GM21737 (cell line): ENCODE data around the gene MUC13.
"Not testable (repeated sequence)": the region's sequence is repeated elsewhere in the genome, so short reads cannot be mapped to it uniquely, and the experiment has no call there.

Experiments
- ATAC-seq: cut with Tn5 transposase; IDR thresholded peaks from one replicate; pipeline ENCODE4 v1.9.1; 2021; ENCODE audit warnings: mild to moderate bottlenecking, moderate library complexity; ENCODE audit not compliant: unreplicated experiment

The MUC13 gene

GRCh38 chr3:124934577-124934976 lies at the start of gene MUC13:
Gene MUC13, minus strand, starts transcription at chr3:124934751. Its CDS starts 39 bp downstream, at chr3:124934712.
- ATAC-seq = no peak

DNA sequence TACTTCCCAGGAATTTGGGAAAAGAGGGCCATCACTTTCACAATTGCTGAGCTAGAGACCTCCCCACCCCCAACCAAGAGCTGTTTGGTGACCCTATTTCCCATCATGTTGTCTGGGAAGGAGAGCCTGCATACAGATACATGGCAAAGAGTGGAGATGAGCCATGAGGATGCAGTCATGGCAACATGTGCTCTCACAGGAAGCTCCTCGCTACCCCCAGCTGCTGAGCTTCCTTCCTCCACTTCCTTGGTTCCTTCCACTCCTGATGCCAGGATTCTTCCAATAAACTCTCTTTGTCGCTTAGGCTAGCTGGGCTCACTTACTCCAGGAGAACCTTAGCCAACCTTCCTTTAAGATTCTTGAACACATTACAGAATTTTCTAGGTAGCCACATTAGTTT lies 48.3 kb upstream of the MUC13 start:
- no peak for ATAC-seq

- no peak for ATAC-seq
Observed at GRCh38 chr3:124981472-124981871, 46.9 kb upstream of the MUC13 start.

DNA sequence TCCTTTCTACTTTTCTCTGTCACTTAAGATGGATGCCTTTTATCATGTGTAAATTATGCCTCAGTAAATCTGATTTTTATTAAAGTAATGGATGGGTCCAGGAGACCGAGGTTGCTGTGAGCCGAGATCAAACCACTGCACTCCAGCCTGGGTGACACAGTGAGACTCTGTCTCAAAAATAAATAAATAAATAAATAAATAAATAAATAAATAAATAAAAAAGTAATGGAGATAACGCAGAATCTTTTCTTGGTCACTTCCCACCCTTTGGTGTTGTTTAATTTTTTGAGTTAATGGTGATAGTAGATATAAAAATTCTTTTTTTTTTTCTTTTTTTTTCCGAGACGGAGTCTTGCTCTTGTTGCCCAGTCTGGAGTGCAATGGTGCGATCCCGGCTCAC lies 44.1 kb upstream of the MUC13 start:
- no peak for ATAC-seq

GRCh38 chr3:124976383-124976782 lies 41.8 kb upstream of the MUC13 start:
- no peak for ATAC-seq

DNA sequence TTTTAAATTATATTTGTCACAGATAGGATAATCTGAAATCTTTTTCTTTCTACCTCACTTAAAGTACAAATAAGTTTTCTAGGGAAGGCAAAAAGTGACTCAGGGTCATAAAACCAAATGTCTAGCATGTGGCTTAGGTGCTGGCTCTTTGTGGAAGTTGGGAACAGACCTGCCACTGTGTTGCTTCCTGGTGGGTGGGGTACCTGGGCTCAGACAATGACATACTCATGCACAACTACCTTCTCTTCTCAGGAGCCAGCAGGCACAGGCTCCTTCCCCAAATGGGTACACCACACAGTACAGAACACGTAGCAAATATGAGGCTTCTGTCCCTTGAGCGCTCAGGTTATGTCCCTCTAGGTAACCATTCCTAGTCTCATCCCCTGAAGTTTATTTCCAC lies 40.1 kb upstream of the MUC13 start:
- ATAC-seq = no peak

GRCh38 chr3:124973290-124973689 lies 38.7 kb upstream of the MUC13 start:
- ATAC-seq = no peak

GRCh38 chr3:124972457-124972856 lies 37.9 kb upstream of the MUC13 start:
- no peak for ATAC-seq

GRCh38 chr3:124969963-124970722 lies 35.6 kb upstream of the MUC13 start:
- no peak for ATAC-seq

DNA sequence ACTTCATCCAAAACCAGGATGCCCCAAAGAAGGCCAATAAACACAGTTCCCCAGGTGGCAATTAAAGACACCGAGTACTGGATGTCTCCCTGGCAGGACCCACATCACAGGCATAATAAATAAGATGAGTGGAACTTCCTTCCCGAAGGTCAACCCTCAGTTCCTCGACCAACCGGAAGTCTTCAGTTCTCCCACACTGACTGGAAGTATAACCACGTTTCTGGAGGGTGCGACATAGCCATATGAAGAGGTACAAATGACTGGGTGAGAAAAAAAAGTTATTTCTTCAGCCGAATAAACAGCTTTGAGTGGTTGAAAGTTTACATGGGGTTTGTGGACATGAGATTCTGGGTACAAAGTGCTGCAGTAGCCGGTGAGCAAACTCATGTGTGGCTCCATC lies 34.6 kb upstream of the MUC13 start:
- no peak for ATAC-seq

GRCh38 chr3:124967964-124968363 lies 33.4 kb upstream of the MUC13 start:
- ATAC-seq = no peak

DNA sequence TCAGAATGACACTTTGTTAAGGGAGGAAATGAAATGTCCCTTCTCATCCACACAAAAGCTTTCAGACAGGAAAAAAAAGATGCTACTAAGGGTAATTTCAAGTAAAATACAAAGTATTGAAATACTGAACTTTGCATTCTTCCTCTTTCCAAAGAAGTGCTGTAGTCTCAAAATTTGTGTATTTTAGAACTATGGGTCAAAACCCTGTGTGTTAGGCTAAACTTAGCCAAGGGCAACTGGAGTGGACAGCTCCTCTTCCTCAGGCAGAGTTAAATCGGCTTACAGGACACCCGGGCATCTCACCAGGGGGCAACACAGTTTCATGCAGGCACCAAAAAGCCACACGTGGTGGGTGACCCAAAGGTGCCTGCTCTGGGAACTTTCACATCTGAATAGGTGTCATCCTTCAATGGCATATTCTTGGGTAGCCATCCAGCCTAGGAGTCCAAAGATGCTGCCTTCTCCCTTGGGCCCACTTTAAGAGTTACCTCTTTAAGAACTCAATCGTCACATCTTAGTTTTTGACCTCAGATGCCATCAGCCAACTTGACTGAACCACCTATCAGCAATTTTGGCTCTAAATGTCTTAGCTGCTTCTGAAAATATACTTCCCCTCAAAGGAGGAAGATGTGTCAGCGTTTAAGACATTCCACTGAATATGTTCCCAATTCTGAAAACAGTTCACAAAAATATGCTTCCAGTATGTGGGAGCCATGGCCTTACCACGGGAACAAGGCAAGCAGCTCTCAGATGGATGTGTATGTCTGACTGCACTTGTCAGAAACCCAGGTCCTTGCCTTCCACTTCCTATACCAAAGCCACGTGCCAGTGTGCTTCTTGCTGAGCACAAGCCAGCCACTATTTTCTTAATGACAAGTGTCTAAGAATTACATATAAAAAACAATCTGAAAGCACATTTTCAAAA lies 32.2 kb upstream of the MUC13 start:
- ATAC-seq = no peak

DNA sequence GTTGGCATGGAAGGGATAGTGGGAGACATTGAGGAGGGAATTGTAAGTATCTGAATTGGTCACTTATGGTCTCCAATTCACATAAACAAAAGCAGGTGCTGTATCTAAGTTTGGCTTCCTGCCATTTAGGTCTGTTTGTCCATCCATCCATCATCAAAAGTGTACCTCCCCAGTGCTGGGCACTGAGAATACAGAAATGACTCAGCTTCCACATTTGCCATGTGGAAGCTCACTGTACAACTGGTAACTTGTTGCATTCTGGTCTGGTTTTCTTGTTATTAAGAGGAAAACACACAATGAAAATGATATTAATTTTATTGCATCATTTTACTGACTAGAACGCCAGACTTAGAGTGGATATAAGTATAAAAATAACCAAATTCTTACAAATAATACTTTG lies 30.9 kb upstream of the MUC13 start:
- ATAC-seq = no peak

GRCh38 chr3:124964387-124964786 lies 29.8 kb upstream of the MUC13 start:
- no peak for ATAC-seq

GRCh38 chr3:124963755-124964154 lies 29.2 kb upstream of the MUC13 start:
- no peak for ATAC-seq

DNA sequence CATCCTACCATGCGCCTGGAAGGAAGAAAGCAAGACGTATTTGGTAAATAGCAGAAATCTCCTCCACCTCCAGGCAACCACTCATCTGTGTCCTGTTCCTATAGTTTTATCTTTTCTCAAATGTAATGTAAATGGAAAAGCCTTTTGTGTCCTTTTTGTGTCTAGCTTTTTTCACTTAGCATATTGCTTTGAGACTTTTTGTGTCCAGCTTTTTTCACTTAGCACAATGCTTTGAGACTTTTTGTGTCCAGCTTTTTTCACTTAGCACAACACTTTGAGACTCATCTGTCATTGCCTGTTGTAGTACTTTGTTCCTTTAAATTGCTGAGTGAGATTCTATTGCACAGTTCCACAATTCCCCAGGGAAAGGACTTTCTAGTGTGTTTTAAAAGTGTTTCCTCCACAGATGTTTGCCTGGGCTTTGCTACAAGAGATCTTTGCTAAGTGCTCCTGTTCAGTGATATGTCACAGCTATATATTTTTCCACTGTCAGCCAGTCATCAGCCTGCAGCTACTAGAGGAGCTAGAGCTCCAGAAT lies 27.9 kb upstream of the MUC13 start:
- no peak for ATAC-seq

- ATAC-seq = no peak
Observed at GRCh38 chr3:124960698-124961097, 26.1 kb upstream of the MUC13 start.

- ATAC-seq = no peak
Observed at GRCh38 chr3:124960105-124960504, 25.6 kb upstream of the MUC13 start.

GRCh38 chr3:124957951-124958350 lies 23.4 kb upstream of the MUC13 start:
- ATAC-seq = not testable (repeated sequence)

- no peak for ATAC-seq
Observed at GRCh38 chr3:124952282-124952855, 17.8 kb upstream of the MUC13 start.

DNA sequence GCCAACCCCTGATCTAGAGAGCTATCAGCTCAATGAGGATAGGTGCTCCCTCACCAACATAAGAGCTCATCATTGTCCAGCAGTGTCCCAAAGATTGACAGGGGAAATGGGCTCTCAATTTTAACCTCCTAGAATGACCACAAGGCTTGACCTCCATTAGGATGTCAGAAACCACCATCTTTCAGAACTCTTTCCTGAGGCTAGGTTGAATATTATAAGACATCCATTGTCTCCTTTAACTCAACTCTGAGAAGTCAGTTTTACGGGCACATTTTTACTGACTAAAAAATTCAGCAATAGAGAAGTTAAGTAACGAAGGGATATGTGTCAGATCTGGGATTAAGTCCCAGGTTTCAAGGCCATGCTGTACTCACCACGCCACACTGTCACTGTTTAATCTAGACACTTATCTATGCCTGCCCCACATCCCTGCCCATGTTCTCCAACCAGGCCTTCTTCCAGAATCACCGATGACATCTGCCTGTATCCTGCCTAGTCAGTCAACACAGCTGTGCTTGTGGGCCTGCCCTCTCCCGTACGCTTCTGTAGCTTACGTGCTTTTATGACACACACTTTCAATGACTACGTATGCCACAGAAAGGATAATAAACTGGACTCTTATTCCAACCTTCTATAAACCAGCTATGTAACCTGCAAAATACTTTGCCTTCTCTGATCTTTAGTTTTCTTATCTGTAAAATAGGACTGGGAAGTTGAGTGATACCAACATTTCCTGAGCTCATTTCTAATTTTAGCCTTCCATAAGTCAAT lies 17.1 kb upstream of the MUC13 start:
- ATAC-seq = no peak
